SK-N-SH (cell line): ENCODE measurements around the gene PALLD. TPM values are rescaled to one million over a fixed set of nuclear protein-coding genes. Genes with fewer than 3 reads are reported as not detected.
A peak's percentile ranks its signal among the peaks of the same experiment; 100 is the strongest.

ENCODE experiments used
- CTCF ChIA-PET: fragments of 300-600, 350-600 bp; formaldehyde crosslinking; extraction: SDS; loops from one replicate; lab custom pipeline; 2021; lab: Yijun Ruan, JAX
- POLR2A ChIA-PET: fragments of 350-600 bp; sonication (Branson Sonifier 250); formaldehyde crosslinking; extraction: SDS; loops from one replicate; lab custom pipeline; 2020; ENCODE audit warnings: antibody characterized with exemption, inconsistent platforms; lab: Yijun Ruan, JAX
- DNase-seq: peaks from one replicate; pipeline ENCODE4 v3.0.0; 2012
- H2AFZ ChIP-seq: fragments of 200-600 bp; sonication (generic); 2 replicates; pipeline ENCODE4 v1.8.1; 2016; ENCODE audit warnings: antibody characterized with exemption, mild to moderate bottlenecking, low read depth
- H3F3A ChIP-seq: fragments of 200-600 bp; sonication (generic); replicated peaks from 2 replicates; pipeline ENCODE3; 2016; ENCODE audit warnings: antibody characterized with exemption, mild to moderate bottlenecking; ENCODE audit not compliant: insufficient read depth
- H3K27ac ChIP-seq, 2 experiments: fragments of 200-500 bp in 1 of 2; fragments of 200-600 bp in 1 of 2; sonication (Bioruptor generic) in 1 of 2; sonication (generic), shearing (Covaris generic) in 1 of 2; 2 replicates each; pipeline versions ENCODE4 v1.5.1 to v1.6.1; 2014 to 2016; ENCODE audit warnings: low read depth in 2 of 2, inconsistent platforms in 1 of 2, low read length in 1 of 2, mild to moderate bottlenecking in 1 of 2, mixed read lengths in 1 of 2
- H3K27me3 ChIP-seq: fragments of 200-600 bp; sonication (generic), shearing (Covaris generic); 2 replicates; pipeline ENCODE4 v1.6.1; 2016; ENCODE audit warnings: mixed run types; ENCODE audit not compliant: insufficient read depth
- H3K36me3 ChIP-seq, 2 experiments: fragments of 200-500 bp in 1 of 2; fragments of 200-600 bp in 1 of 2; sonication (Bioruptor generic) in 1 of 2; sonication (generic) in 1 of 2; replicated peaks in 1 of 2; 2 replicates each; pipeline versions ENCODE3 to v1.5.1; 2014 to 2016; ENCODE audit warnings: low read length in 1 of 2, mild to moderate bottlenecking in 1 of 2; ENCODE audit not compliant: insufficient read depth in 2 of 2, control insufficient read depth in 1 of 2
- H3K4me1 ChIP-seq, 2 experiments: fragments of 200-500 bp in 1 of 2; fragments of 200-600 bp in 1 of 2; sonication (Bioruptor generic) in 1 of 2; sonication (generic), shearing (Covaris generic) in 1 of 2; 2 replicates each; pipeline versions ENCODE4 v1.5.1 to v1.6.1; 2014 to 2016; ENCODE audit warnings: low read depth in 1 of 2, low read length in 1 of 2, mixed run types in 1 of 2; ENCODE audit not compliant: insufficient read depth in 2 of 2, control insufficient read depth in 1 of 2
- H3K4me2 ChIP-seq: fragments of 200-600 bp; sonication (generic), shearing (Covaris generic); 2 replicates; pipeline ENCODE4 v1.6.1; 2017; ENCODE audit warnings: mixed run types
- H3K4me3 ChIP-seq, 2 experiments: fragments of 200-500 bp in 1 of 2; fragments of 200-600 bp in 1 of 2; sonication (Bioruptor generic) in 1 of 2; sonication (generic), shearing (Covaris generic) in 1 of 2; 2 replicates each; pipeline versions ENCODE4 v1.5.1 to v1.8.1; 2014 to 2016; ENCODE audit warnings: low read depth in 2 of 2, inconsistent platforms in 1 of 2, low read length in 1 of 2, mild to moderate bottlenecking in 1 of 2, mixed read lengths in 1 of 2, moderate library complexity in 1 of 2
- H3K79me2 ChIP-seq: fragments of 200-600 bp; sonication (generic); 2 replicates; pipeline ENCODE4 v1.8.1; 2017; ENCODE audit warnings: mild to moderate bottlenecking; ENCODE audit not compliant: insufficient read depth
- H3K9ac ChIP-seq: fragments of 200-600 bp; sonication (generic); 2 replicates; pipeline ENCODE4 v1.6.1; 2017; ENCODE audit warnings: mixed run types
- H3K9me2 ChIP-seq: fragments of 200-600 bp; sonication (generic); 2 replicates; pipeline ENCODE4 v1.6.1; 2017; ENCODE audit warnings: mixed run types
- H3K9me3 ChIP-seq: fragments of 200-600 bp; sonication (generic); 2 replicates; pipeline ENCODE4 v1.6.1; 2017; ENCODE audit warnings: mixed run types, mild to moderate bottlenecking, moderate library complexity
- H4K20me1 ChIP-seq: fragments of 200-600 bp; sonication (generic); 2 replicates; pipeline ENCODE4 v1.6.1; 2017; ENCODE audit warnings: mild to moderate bottlenecking, mixed run types; ENCODE audit not compliant: insufficient read depth
- EP300 ChIP-seq, 2 experiments: IDR thresholded peaks; 2 replicates each; pipeline versions ENCODE4 v1.4.0 to v1.6.1; 2012; ENCODE audit warnings: borderline replicate concordance in 1 of 2, low read depth in 1 of 2, low read length in 1 of 2
- GATA2 ChIP-seq: sonication (generic); formaldehyde crosslinking; IDR thresholded peaks from 2 replicates; pipeline ENCODE4 v1.5.0; 2020; ENCODE audit warnings: mild to moderate bottlenecking, missing genetic modification reagents
- MXI1 ChIP-seq: IDR thresholded peaks from 2 replicates; pipeline ENCODE4 v1.6.1; 2012; ENCODE audit warnings: mild to moderate bottlenecking, low read depth, low read length, improper control_type of control experiment
- NFIC ChIP-seq: IDR thresholded peaks from 2 replicates; pipeline ENCODE4 v1.4.0; 2012; ENCODE audit warnings: borderline replicate concordance
- NRF1 ChIP-seq: IDR thresholded peaks from 2 replicates; pipeline ENCODE4 v1.6.1; 2012; ENCODE audit warnings: low read depth, mild to moderate bottlenecking, low read length
- RAD21 ChIP-seq: IDR thresholded peaks from 2 replicates; pipeline ENCODE4 v1.6.1; 2012; ENCODE audit warnings: mild to moderate bottlenecking, low read length
- SIN3A ChIP-seq: IDR thresholded peaks from 2 replicates; pipeline ENCODE4 v1.6.1; 2012; ENCODE audit warnings: low read depth, mild to moderate bottlenecking, low read length, moderate library complexity, borderline replicate concordance
- SMC3 ChIP-seq: IDR thresholded peaks from 2 replicates; pipeline ENCODE4 v1.6.1; 2012; ENCODE audit warnings: low read depth, low read length, improper control_type of control experiment
- TAF1 ChIP-seq: IDR thresholded peaks from 2 replicates; pipeline ENCODE4 v1.6.1; 2012; ENCODE audit warnings: low read depth, mild to moderate bottlenecking, low read length, moderate library complexity, borderline replicate concordance
- TCF12 ChIP-seq: IDR thresholded peaks from 2 replicates; pipeline ENCODE4 v1.4.0; 2012
- YY1 ChIP-seq: IDR thresholded peaks from 2 replicates; pipeline ENCODE4 v1.4.0; 2012; ENCODE audit warnings: low read depth, mild to moderate bottlenecking
- WGBS: methylation state at CpG from one replicate; pipeline ENCODE4 v1.1.6; 2017; ENCODE audit warnings: low lambda C conversion rate; 5-methylcytosine and 5-hydroxymethylcytosine counted together
- polyA plus RNA-seq, 3 experiments: library from polyadenylated mRNA; depleted of rRNA; stranded (reverse); fragments of >200 nt; gene quantifications; 2 replicates each; pipeline ENCODE4 v1.2.3, GENCODE V29; 2012
- TF ChIP-seq, protein P1 (sequence below): IDR thresholded peaks from 2 replicates; pipeline ENCODE4 v1.4.0; 2012; ENCODE audit warnings: low read depth, borderline replicate concordance
- TF ChIP-seq, protein P2 (sequence below): IDR thresholded peaks from 2 replicates; pipeline ENCODE4 v1.4.0; 2012; ENCODE audit warnings: low read depth
- TF ChIP-seq, protein P3 (sequence below): fragments of 200-600 bp; sonication (generic); IDR thresholded peaks from 2 replicates; pipeline ENCODE4 v1.6.1; 2017; ENCODE audit warnings: antibody characterized with exemption, mild to moderate bottlenecking, moderate library complexity

The PALLD gene
- polyA plus RNA-seq, 1 of the 3 experiments (the other 2 are of a cell fraction): 33.0 TPM

DNA sequence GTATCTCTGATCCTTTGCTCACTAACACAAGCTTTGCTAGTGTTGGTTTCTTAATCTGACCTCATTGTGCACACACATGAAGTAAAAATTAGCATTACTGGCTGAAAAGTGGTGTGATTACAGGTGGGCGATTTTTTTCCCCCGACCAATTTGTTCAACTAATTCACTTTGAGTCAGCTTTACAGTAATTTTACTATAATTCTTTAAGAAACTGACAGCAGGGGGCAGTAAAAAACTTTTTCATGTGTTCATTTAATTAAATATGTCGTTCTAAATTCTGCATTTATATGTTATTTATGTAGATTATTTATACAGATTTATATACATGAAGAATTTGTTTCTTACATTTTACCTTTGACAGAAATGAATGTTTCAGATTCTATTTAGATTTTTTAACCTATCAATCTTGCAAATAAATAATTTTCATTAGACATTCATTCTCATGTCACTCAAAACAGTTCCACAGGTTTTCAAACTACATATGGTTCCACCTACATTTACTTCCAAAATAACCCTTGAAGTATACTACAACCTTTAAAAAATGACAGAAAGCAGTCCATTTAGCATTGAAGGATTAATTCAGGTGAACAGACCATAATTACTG, 17.5 kb downstream of the PALLD start (continued):
- TF ChIP-seq, protein P1, sequence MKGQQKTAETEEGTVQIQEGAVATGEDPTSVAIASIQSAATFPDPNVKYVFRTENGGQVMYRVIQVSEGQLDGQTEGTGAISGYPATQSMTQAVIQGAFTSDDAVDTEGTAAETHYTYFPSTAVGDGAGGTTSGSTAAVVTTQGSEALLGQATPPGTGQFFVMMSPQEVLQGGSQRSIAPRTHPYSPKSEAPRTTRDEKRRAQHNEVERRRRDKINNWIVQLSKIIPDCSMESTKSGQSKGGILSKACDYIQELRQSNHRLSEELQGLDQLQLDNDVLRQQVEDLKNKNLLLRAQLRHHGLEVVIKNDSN: no peak

DNA sequence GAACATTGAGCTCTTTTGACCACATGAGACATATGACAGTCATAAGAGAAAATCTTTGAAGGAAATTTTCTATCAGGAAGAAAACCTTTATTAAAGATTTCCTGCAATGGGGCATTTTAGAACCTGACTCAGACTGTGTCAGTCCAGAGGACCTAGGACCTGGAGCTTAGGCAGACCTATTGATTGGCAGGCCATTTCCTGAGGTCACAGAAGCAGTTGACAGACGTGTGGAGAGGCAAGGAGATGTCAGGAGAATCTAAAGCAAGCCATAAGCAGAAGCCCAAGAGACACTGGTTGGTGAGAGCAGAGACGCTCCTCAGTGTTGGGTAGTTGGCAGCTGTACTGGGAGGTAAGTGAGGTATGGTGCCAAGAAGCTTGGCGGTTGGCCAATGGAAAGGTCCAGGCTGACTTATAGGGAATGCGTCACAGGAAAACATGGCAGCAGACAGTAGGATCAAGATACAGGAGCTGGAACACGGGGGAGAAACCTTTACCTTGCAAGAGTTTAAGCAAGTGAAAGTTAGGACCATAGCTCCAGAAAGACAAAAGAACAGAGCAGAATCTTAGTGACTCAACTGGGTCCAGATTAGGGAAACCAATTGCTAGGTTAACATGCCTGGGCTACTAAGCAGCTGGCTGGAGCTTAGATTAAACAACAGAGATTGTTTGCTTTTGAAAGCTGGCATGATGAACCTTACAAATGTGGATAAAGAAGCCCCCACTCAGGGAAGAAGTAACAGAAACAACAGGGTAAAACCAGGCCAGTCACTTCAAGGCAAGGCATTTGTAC, 18.6 kb downstream of the PALLD start:
- Histone ChIP-seq H3K27me3 (no peaks in the 10 kb centered on the region), H3K9ac (no peak overlapping the region), H3K27ac (no peak overlapping the region), H4K20me1 (no peaks in the 10 kb centered on the region), H3K9me3 (no peaks in the 10 kb centered on the region), H3K36me3 (no peaks in the 10 kb centered on the region), H3K4me3 (no peak overlapping the region), H3K79me2 (no peaks in the 10 kb centered on the region), H3K9me2 (no peaks in the 10 kb centered on the region), H3K4me2 (no peak overlapping the region), H3F3A (peaks cover 6% of the 10 kb centered on the region), H3K4me1 (peaks cover 0 to 4% of the 10 kb centered on the region in 2 experiments; a peak in 3 of 4 replicates), H2AFZ (no peak overlapping the region)
- no peak for DNase-seq
- ChIA-PET POLR2A (no interaction called here), CTCF (interaction anchor here (0.6 to 4.4 kb wide), 13 partner anchors 11 to 406 kb away, joined by 3 to 48 read pairs (median 4); partner anchors contain the start of gene PALLD)
- 89% methylated on average over 5 of the region's 5 CpGs for WGBS
- TF ChIP-seq NFIC (peak; percentile 83), MXI1 (no peak), TCF12 (peak; percentile 18; the same call in 1 of the 2 replicates)

DNA sequence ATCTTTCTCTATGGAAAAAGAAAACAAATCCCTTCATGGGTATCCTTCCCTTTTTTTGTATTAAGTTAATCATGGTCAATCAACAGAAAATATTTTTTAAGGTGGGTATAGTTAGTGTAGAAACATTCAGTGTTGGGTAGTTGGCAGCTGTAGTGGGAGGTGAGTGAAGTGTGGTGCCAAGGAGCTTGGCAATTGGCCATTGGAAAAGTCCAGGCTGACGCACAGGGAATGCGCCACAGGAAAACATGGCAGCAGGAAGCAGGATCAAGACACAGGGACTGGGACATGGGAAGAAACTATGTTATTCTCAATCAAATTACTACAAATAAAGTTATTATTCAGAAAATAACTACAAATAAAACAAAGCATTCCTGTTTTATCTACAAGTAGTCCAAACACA, 20.0 kb downstream of the PALLD start:
- Histone ChIP-seq H4K20me1 (no peaks in the 10 kb centered on the region), H3K9me2 (no peaks in the 10 kb centered on the region), H3K36me3 (no peaks in the 10 kb centered on the region), H3K9ac (no peak overlapping the region), H3K27me3 (no peaks in the 10 kb centered on the region), H3K9me3 (no peaks in the 10 kb centered on the region), H3K4me2 (no peak overlapping the region), H3K4me3 (no peak overlapping the region), H3K27ac (no peak overlapping the region), H3F3A (peaks cover 6% of the 10 kb centered on the region), H3K4me1 (peaks cover 0 to 4% of the 10 kb centered on the region in 2 experiments; a peak in 3 of 4 replicates), H2AFZ (no peak overlapping the region), H3K79me2 (no peaks in the 10 kb centered on the region)
- no peak for DNase-seq
- POLR2A ChIA-PET: no interaction called here
- TF ChIP-seq SMC3 (no peak), NFIC (0 out of 2 replicates have a peak, but pooled peaks have one; percentile 20)
- 84% methylated on average over 2 of the region's 2 CpGs for whole genome bisulfite sequencing
- CTCF ChIA-PET: interaction anchor here (1.1 to 4.4 kb wide), 3 partner anchors 22 to 404 kb away, joined by 3 to 48 read pairs (median 4); no protein-coding TSS in a partner anchor

DNA sequence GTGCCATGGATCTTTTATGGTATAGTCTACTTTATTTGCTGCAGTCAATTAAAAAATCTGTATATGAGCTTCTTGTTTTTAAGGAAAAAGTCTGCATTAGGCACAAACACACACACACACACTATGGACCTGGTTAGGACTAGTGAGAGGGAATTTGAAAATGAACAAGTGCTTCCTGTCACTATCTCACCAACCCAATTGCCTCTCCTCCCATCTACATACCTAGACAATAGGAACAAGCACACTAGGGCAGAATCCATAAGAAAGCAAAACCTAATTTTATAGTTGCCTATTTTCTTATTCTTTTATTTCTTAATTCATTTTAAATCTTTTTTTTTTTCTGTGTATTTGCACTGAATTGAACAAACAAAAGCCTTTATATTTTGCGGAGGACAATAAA, 22.7 kb downstream of the PALLD start:
- H3K9ac ChIP-seq: no peak overlapping the region
- no peaks in the 10 kb centered on the region for H3K36me3 ChIP-seq
- no peaks in the 10 kb centered on the region for H4K20me1 ChIP-seq
- H2AFZ ChIP-seq: no peak overlapping the region
- no peaks in the 10 kb centered on the region for H3K27me3 ChIP-seq
- peaks cover 0 to 10% of the 10 kb centered on the region in 2 experiments; a peak in 3 of 4 replicates for H3K4me1 ChIP-seq
- ChIA-PET CTCF (no interaction called here), POLR2A (no interaction called here)
- H3F3A ChIP-seq: peaks cover 8% of the 10 kb centered on the region
- WGBS: 98% methylated on average over 1 of the region's 1 CpG
- no peak overlapping the region for H3K27ac ChIP-seq
- no peak for DNase-seq
- no peaks in the 10 kb centered on the region for H3K9me2 ChIP-seq
- no peaks in the 10 kb centered on the region for H3K79me2 ChIP-seq
- no peaks in the 10 kb centered on the region for H3K9me3 ChIP-seq
- no peak overlapping the region for H3K4me2 ChIP-seq
- no peak overlapping the region for H3K4me3 ChIP-seq
- no peak for TF ChIP-seq TAF1
- TF ChIP-seq MXI1: no peak
- no peak for TF ChIP-seq SMC3
- TF ChIP-seq EP300 (IDR thresholded peaks at IDR 0.05; ENCODE audit: borderline replicate concordance in 1 of 2, low read depth in 1 of 2, low read length in 1 of 2): no peak
- no peak for TF ChIP-seq RAD21
- TF ChIP-seq, protein P2, sequence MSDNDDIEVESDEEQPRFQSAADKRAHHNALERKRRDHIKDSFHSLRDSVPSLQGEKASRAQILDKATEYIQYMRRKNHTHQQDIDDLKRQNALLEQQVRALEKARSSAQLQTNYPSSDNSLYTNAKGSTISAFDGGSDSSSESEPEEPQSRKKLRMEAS: no peak
- no peak for TF ChIP-seq YY1
- no peak for TF ChIP-seq SIN3A
- TF ChIP-seq, protein P3, sequence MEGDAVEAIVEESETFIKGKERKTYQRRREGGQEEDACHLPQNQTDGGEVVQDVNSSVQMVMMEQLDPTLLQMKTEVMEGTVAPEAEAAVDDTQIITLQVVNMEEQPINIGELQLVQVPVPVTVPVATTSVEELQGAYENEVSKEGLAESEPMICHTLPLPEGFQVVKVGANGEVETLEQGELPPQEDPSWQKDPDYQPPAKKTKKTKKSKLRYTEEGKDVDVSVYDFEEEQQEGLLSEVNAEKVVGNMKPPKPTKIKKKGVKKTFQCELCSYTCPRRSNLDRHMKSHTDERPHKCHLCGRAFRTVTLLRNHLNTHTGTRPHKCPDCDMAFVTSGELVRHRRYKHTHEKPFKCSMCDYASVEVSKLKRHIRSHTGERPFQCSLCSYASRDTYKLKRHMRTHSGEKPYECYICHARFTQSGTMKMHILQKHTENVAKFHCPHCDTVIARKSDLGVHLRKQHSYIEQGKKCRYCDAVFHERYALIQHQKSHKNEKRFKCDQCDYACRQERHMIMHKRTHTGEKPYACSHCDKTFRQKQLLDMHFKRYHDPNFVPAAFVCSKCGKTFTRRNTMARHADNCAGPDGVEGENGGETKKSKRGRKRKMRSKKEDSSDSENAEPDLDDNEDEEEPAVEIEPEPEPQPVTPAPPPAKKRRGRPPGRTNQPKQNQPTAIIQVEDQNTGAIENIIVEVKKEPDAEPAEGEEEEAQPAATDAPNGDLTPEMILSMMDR: no peak
- TF ChIP-seq GATA2: no peak
- TF ChIP-seq, protein P1: no peak
- TF ChIP-seq NRF1: no peak
